Measurements from ENCODE around the gene LMO1. TPM values are rescaled to one million over a fixed set of nuclear protein-coding genes. Genes with fewer than 3 reads are reported as not detected.

Gene LMO1
- total RNA-seq, 2 donors from 2014 or later, result not detected

DNA sequence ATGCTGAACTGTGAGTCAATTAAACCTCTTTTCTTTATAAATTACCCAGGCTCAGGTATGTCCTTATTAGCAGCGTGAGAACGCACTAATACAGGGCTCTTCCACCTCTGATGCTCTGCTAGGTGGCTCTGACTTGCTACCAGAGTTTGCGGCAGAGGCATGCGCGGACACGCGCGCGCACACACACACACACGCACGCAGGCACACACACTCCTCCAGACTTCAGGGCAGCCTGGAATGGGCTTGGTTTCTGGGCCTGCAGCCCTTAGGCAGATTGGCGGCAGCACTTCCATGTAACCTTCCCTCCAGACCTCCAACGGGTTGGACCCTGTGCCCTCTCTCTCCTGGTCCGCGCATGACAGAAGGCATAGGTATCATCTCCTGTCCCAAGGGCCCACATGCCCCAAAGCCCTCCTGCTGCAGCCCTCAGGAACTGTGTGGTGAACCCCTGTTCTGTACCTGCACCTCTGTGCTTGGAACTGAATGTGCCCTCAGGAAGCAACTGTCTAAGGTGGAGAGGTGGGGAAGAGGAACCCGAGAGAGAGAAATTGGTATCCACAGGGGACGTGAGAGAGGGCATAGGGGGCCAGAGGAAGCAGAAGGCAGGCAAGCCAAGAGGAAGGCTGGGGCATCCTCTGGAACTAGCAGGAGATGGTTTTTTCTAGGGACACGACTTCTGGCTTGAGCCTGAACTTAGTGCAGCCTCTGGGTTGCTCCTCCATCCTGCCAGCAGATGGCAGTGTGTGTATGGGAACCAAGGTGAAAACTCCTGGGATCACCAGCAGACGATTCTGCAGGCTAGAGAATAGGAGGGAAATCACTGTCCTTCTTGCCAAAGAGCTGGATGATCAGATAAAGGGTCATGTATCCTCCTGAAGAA is 71.4 kb downstream of the LMO1 start:
- Mint-ChIP-seq H3K27ac (no peak overlapping the region), H3K36me3 (no peaks in the 10 kb centered on the region), H3K9me3 (no peaks in the 10 kb centered on the region)
- ATAC-seq (peak; percentile 61 to 73), DNase-seq (ENCODE audit: low spot score in 2 of 2) (peak in 1 of 2 donors; percentile 56)

DNA sequence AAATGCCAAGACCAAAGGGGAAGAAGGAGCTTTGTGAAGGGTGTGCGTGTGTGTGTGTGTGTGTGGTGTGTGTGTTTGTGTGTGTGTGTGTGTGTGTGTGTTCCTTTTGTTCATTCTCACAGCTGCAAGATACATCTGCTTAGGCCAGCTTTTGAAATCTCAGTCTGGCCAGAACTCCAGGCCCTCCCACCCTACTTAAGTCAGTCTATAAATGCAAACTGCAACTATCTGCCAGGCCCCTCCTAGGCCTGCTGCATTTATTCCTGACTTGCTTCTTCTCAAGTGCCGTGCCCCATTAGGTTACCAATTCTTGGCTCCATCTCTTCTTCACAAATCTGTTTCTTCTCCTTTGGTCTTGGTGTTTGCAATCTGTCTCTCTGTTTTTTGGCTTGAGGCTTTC is 73.2 kb downstream of the LMO1 start:
- Mint-ChIP-seq H3K27ac (no peak overlapping the region), H3K36me3 (no peaks in the 10 kb centered on the region), H3K9me3 (no peaks in the 10 kb centered on the region)

GRCh38 chr11:8186429-8186828 is 77.2 kb downstream of the LMO1 start:
- Mint-ChIP-seq H3K27ac (no peak overlapping the region), H3K36me3 (no peaks in the 10 kb centered on the region), H3K9me3 (no peaks in the 10 kb centered on the region)
- ATAC-seq, result no peak
- DNase-seq (ENCODE audit: low spot score in 2 of 2), result no peak

More for the DNA sequence above, 73.2 kb downstream of the LMO1 start:
- DNase-seq (ENCODE audit: low spot score in 2 of 2), result no peak
- no peak for ATAC-seq

GRCh38 chr11:8183111-8183510 is 80.6 kb downstream of the LMO1 start:
- no peaks in the 10 kb centered on the region for H3K9me3 Mint-ChIP-seq

DNA sequence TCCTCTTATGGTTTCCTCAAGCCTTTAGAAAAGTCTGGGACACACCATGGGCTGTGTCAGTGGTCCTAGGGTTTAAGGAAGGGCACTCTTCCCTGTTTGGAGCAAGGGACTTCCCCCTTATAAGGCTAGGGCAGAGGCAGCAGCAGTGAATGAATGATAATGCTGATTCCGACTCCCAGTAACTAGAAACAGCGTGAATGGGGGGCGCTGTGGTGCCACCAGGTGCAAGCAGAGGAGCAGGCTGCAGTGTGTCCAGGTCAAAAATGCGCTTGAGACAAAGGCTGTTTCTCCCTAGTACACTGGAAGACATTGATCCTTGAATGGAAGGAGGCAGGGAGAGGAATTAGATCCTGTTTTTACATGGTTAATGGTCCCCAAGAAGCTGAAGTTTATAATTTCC is 83.2 kb downstream of the LMO1 start:
- DNase-seq (ENCODE audit: low spot score in 2 of 2) (no peak), ATAC-seq (no peak)
- H3K9me3 Mint-ChIP-seq, result no peaks in the 10 kb centered on the region
- no peaks in the 10 kb centered on the region for H3K36me3 Mint-ChIP-seq
- no peak overlapping the region for H3K27ac Mint-ChIP-seq

More at GRCh38 chr11:8183111-8183510, 80.6 kb downstream of the LMO1 start:
- Mint-ChIP-seq H3K27ac (no peak overlapping the region), H3K36me3 (no peaks in the 10 kb centered on the region)
- DNase-seq (ENCODE audit: low spot score in 2 of 2) (no peak), ATAC-seq (no peak)

DNA sequence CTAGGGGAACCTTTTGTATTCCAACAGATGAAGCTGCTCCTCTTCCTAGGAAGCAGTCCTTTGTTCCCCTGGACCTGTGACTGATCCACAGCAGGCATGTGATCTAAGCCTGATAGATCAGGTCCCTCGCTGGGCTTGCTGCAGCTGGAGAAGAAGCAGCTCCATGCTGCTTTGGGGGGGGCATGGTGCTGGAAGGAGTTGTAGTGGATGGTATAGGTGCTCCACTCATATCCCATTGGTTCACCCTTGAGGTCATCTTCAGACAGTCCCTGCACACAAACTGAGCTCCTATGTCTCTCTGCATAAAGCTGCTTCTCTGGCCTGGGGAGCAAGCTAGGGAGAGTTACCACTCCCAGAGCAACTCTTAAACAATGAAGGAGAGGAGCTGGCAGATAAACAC is 85.4 kb downstream of the LMO1 start:
- H3K36me3 Mint-ChIP-seq, result no peaks in the 10 kb centered on the region
- H3K27ac Mint-ChIP-seq, result no peak overlapping the region
- no peak for DNase-seq (ENCODE audit: low spot score in 2 of 2)
- H3K9me3 Mint-ChIP-seq, result no peaks in the 10 kb centered on the region
- no peak for ATAC-seq

DNA sequence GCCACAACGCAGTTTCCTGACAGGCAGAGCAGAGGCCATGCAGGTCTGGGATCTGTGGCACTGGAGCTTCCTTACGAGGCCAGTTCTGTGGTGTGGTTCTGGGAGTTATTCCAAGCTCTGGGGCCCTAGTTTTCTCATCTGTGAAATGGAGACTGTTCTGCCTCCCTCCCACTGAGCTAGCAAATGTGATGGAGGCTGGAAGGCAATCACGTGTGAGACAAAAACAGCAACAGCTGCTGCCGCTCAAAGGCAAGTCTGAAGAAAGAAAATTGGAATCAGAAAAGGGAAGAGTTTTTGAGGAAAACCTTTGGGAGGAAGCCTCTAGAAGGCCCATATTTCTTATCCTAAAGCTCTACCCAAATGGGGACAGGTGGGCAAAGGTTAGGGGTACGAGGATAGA is 86.5 kb downstream of the LMO1 start:
- no peak for ATAC-seq
- Mint-ChIP-seq H3K36me3 (no peaks in the 10 kb centered on the region), H3K9me3 (no peaks in the 10 kb centered on the region), H3K27ac (no peak overlapping the region)
- DNase-seq (ENCODE audit: low spot score in 2 of 2), result no peak

Other genes with a start within 250 kb of the LMO1 start
- gene TUB, start 182.7 kb downstream of the LMO1 start, total RNA-seq, result under 1 TPM; 0.07 to 0.41 TPM
- gene RIC3, start 94.9 kb downstream of the LMO1 start, total RNA-seq, result 10 to 100 TPM; 12.1 to 19.7 TPM

All from activated naive CD4-positive, alpha-beta T cell treated with anti-CD3 and anti-CD28 coated beads, Interleukin-2, amount 50 U/mL, for 72 hours (primary cell).